Activated CD4-positive, CD25-positive, alpha-beta regulatory T cell treated with anti-CD3 and anti-CD28 coated beads, Interleukin-2, amount 50 U/mL, for 72 hours (primary cell): ENCODE results near the gene MRPS12.
A peak's percentile ranks its signal among the peaks of the same experiment; 100 is the strongest.
"Not testable (repeated sequence)": the region's sequence is repeated elsewhere in the genome, so short reads cannot be mapped to it uniquely, and the experiment has no call there.

Source experiments
- DNase-seq: peaks from one replicate; pipeline ENCODE4 v3.0.0; 2021

The MRPS12 gene

GRCh38 chr19:38941979-38942378 lies 11.2 kb downstream of the MRPS12 start:
- no peak for DNase-seq

- DNase-seq: no peak
Measured at GRCh38 chr19:38942471-38943181, 11.9 kb downstream of the MRPS12 start.

GRCh38 chr19:38944981-38945506 lies 14.3 kb downstream of the MRPS12 start:
- DNase-seq: no peak

- no peak for DNase-seq
Measured at GRCh38 chr19:38945562-38946228, 15.0 kb downstream of the MRPS12 start.

- no peak for DNase-seq
Measured at GRCh38 chr19:38946229-38947010, 15.7 kb downstream of the MRPS12 start.

GRCh38 chr19:38949580-38950367 lies 19.0 kb downstream of the MRPS12 start:
- peak; percentile 83 for DNase-seq

GRCh38 chr19:38951187-38951586 lies 20.4 kb downstream of the MRPS12 start:
- no peak for DNase-seq

GRCh38 chr19:38952395-38953165 lies 21.8 kb downstream of the MRPS12 start:
- DNase-seq: no peak

GRCh38 chr19:38953677-38954076 lies 22.9 kb downstream of the MRPS12 start:
- no peak for DNase-seq

GRCh38 chr19:38956264-38956663 lies 25.5 kb downstream of the MRPS12 start:
- DNase-seq: no peak

- no peak for DNase-seq
Measured at GRCh38 chr19:38958301-38958700, 27.6 kb downstream of the MRPS12 start.

GRCh38 chr19:38959618-38960017 lies 28.9 kb downstream of the MRPS12 start:
- DNase-seq: no peak

- DNase-seq: no peak
Measured at GRCh38 chr19:38964738-38965137, 34.0 kb downstream of the MRPS12 start.

- DNase-seq: not testable (repeated sequence)
Measured at GRCh38 chr19:38966149-38966548, 35.4 kb downstream of the MRPS12 start.

- DNase-seq: no peak
Measured at GRCh38 chr19:38970664-38971532, 40.2 kb downstream of the MRPS12 start.

- no peak for DNase-seq
Measured at GRCh38 chr19:38971672-38972071, 40.9 kb downstream of the MRPS12 start.

- no peak for DNase-seq
Measured at GRCh38 chr19:38974624-38975213, 44.0 kb downstream of the MRPS12 start.

GRCh38 chr19:38975214-38975860 lies 44.6 kb downstream of the MRPS12 start, which contains the start of gene FBXO17:
Gene FBXO17 (minus strand): TSS chr19:38975742. CDS start chr19:38950319, 25,423 bp downstream.
- DNase-seq: no peak

- no peak for DNase-seq
Measured at GRCh38 chr19:38975861-38976271, 45.1 kb downstream of the MRPS12 start.
